Stomach (tissue), 4 donors: ENCODE results near the gene GCK.

Experiments
- POLR2AphosphoS5 ChIP-seq, 3 donors: sonication (generic); formaldehyde crosslinking; IDR thresholded peaks; one replicate each; pipeline ENCODE4 v1.6.1; 2016; ENCODE audit warnings: antibody characterized with exemption in 3 of 3
- TF ChIP-seq, protein P1 (sequence below), 7 experiments: fragments of 450-650 bp in 4 of 7; fragments of 200-600 bp in 3 of 7; sonication (generic) in 3 of 7; IDR thresholded peaks; one replicate each; pipeline ENCODE4 v1.5.1; 2016 to 2019; ENCODE audit warnings: antibody characterized with exemption in 7 of 7, control low read depth in 2 of 7, mild to moderate bottlenecking in 1 of 7

DNA sequence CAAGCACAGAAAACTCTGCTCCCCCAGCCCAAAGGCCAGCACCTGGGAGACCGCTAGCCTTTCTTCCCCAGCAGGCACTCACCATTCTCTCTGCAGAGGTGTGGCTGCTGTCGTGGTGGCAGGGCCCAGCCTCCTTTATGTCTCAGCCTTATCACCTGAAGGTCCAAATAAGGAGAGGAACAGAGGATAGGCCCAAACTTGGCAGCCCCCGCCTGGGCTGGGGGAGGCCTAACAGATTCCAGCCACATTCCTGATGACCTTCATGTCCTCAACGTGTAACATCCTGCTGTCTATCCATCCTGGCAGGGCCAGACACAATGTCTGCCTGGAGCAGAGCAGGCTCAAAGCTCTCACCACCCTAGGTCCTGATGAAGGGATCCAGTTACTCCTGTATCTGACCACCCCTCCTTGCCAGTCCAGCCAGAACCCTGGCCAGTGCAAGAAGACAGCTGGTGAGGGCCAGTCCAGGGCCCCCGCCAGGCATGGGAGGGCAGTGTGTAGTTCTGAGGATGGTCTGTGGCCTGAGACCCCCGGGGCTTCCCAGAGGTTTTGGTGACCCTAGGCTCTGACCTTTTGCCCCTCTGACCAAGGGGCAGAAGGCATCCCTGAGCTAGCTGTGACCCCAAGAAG is 47.9 kb downstream of the GCK start, which contains the start of gene MYL7:
- TF ChIP-seq, protein P1, sequence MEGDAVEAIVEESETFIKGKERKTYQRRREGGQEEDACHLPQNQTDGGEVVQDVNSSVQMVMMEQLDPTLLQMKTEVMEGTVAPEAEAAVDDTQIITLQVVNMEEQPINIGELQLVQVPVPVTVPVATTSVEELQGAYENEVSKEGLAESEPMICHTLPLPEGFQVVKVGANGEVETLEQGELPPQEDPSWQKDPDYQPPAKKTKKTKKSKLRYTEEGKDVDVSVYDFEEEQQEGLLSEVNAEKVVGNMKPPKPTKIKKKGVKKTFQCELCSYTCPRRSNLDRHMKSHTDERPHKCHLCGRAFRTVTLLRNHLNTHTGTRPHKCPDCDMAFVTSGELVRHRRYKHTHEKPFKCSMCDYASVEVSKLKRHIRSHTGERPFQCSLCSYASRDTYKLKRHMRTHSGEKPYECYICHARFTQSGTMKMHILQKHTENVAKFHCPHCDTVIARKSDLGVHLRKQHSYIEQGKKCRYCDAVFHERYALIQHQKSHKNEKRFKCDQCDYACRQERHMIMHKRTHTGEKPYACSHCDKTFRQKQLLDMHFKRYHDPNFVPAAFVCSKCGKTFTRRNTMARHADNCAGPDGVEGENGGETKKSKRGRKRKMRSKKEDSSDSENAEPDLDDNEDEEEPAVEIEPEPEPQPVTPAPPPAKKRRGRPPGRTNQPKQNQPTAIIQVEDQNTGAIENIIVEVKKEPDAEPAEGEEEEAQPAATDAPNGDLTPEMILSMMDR (IDR thresholded peaks at IDR 0.05) = no peak
- no peak for TF ChIP-seq POLR2AphosphoS5 (IDR thresholded peaks at IDR 0.05)
